Fibroblast of the aortic adventitia (primary cell): ENCODE results near the gene ZNF555. TPM values are rescaled to one million over a fixed set of nuclear protein-coding genes. Genes with fewer than 3 reads are reported as not detected.

ENCODE experiments used
- DNase-seq: peaks from one replicate; pipeline ENCODE4 v3.0.0-alpha.2; 2010; ENCODE audit warnings: low read depth
- H3K4me3 ChIP-seq: 2 replicates; pipeline ENCODE4 v1.5.1; 2011; ENCODE audit warnings: low read depth, mild to moderate bottlenecking, control low read depth, low read length, moderate library complexity
- total RNA-seq: library from RNA; depleted of rRNA; stranded (reverse); fragments of >200 nt; gene quantifications from 2 replicates; pipeline ENCODE4 v1.2.3, GENCODE V29; 2012; ENCODE audit warnings: low replicate concordance
- TF ChIP-seq, protein P1 (sequence below): IDR thresholded peaks from 2 replicates; pipeline ENCODE4 v1.5.1; 2011; ENCODE audit warnings: mild to moderate bottlenecking, low read length, control low read depth, inconsistent platforms; ENCODE audit not compliant: insufficient read depth

The ZNF555 gene
- total RNA-seq, 1 donor, result 7.0 TPM

GRCh38 chr19:2797280-2797679, 44.0 kb upstream of the ZNF555 start:
- no peak overlapping the region for H3K4me3 ChIP-seq
- TF ChIP-seq, protein P1, sequence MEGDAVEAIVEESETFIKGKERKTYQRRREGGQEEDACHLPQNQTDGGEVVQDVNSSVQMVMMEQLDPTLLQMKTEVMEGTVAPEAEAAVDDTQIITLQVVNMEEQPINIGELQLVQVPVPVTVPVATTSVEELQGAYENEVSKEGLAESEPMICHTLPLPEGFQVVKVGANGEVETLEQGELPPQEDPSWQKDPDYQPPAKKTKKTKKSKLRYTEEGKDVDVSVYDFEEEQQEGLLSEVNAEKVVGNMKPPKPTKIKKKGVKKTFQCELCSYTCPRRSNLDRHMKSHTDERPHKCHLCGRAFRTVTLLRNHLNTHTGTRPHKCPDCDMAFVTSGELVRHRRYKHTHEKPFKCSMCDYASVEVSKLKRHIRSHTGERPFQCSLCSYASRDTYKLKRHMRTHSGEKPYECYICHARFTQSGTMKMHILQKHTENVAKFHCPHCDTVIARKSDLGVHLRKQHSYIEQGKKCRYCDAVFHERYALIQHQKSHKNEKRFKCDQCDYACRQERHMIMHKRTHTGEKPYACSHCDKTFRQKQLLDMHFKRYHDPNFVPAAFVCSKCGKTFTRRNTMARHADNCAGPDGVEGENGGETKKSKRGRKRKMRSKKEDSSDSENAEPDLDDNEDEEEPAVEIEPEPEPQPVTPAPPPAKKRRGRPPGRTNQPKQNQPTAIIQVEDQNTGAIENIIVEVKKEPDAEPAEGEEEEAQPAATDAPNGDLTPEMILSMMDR, result no peak
- no peak for DNase-seq

GRCh38 chr19:2798158-2798685, 43.1 kb upstream of the ZNF555 start:
- H3K4me3 ChIP-seq, result no peak overlapping the region
- DNase-seq, result no peak
- TF ChIP-seq, protein P1, result no peak

GRCh38 chr19:2798733-2799132, 42.5 kb upstream of the ZNF555 start:
- TF ChIP-seq, protein P1, result no peak
- no peak overlapping the region for H3K4me3 ChIP-seq
- DNase-seq, result peak; percentile 10

GRCh38 chr19:2799273-2800020, 41.8 kb upstream of the ZNF555 start:
- TF ChIP-seq, protein P1, result no peak
- DNase-seq, result no peak
- H3K4me3 ChIP-seq, result no peak overlapping the region

- DNase-seq, result no peak
- H3K4me3 ChIP-seq, result no peak overlapping the region
- TF ChIP-seq, protein P1, result no peak
These were observed 40.8 kb upstream of the ZNF555 start for GRCh38 chr19:2800506-2800905.

- DNase-seq, result no peak
- TF ChIP-seq, protein P1, result no peak
These were observed 38.4 kb upstream of the ZNF555 start for GRCh38 chr19:2802826-2803225.

More at GRCh38 chr19:2802826-2803225, 38.4 kb upstream of the ZNF555 start:
- H3K4me3 ChIP-seq, result no peak overlapping the region
